ENCODE data around the gene GLA. TPM values are rescaled to one million over a fixed set of nuclear protein-coding genes. Genes with fewer than 3 reads are reported as not detected.

Gene GLA
- total and polyA plus RNA-seq, 9 of the 15 experiments (the other 6 are each of a cell fraction or from before 2014, with no cell fraction given): 41.7 to 146 (median 73.8) TPM

DNA sequence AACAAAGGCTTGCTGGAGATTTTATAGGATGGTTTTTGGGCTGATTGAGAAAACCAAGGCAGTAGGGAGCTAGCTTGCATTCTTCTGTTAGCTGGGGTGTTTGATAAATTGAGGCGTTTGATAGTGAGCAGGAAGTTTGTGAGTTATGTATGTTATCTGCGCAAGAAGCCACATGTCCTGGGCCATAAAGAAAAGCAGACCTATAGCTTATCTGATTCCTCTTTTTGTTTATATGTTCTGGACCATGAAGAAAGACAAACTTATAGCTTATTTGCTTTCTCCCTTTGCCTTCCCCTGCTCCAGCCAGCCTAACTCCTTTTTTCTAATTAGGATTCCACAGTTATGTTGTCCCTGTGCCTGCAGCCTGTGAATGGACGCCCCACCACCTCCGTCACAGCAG is 9.5 kb upstream of the GLA start:
- WGBS (ENCODE audit: insufficient coverage, low coverage, missing lambda C conversion rate): 3% methylated on average over 4 of the region's 4 CpGs
- peaks cover 8 to 17% of the 10 kb centered on the region in 2 experiments; a peak in 4 of 5 replicates for H3K4me1 ChIP-seq (replicated peaks in 1 of 2; ENCODE audit: control insufficient read depth in 2 of 2, insufficient read depth in 2 of 2, low read length in 2 of 2)
- ATAC-seq: peak; percentile 38; the same call in 2 of the 3 replicates
- no peaks in the 10 kb centered on the region; a peak in 1 of 5 replicates for H3K27me3 ChIP-seq (ENCODE audit: control insufficient read depth in 2 of 2, insufficient read depth in 2 of 2, low read length in 2 of 2)
- peaks cover 15% of the 10 kb centered on the region; the same call in 1 of the 3 replicates for H3K36me3 ChIP-seq (ENCODE audit: control insufficient read depth, insufficient read depth, low read length)
- H3K4me3 ChIP-seq: no peak overlapping the region
- intact Hi-C loops (cut with micrococcal nuclease) (loop anchor here (5.0 kb wide), 2 partner anchors 45 to 180 kb away; no protein-coding TSS in a partner anchor), in situ Hi-C loops (cut with MboI) (no loop called here)
- POLR2A ChIA-PET: interaction anchor here (0.6 to 1.1 kb wide), 5 partner anchors 10 to 1556 kb away, joined by 3 to 4 read pairs (median 3); partner anchors contain the start of genes RPL36A and TIMM8A
- no peak overlapping the region; a peak in 1 of 4 replicates for H3K9ac ChIP-seq (ENCODE audit: insufficient read depth in 1 of 2, low read depth in 2 of 2, low read length in 2 of 2)
- CTCF ChIA-PET (ENCODE audit: low intra/inter-chr PET ratio): no interaction called here
- FAIRE-seq: no peak
- no peak overlapping the region for H3K27ac ChIP-seq (ENCODE audit: extremely low read depth, low read depth, low read length)
- no peaks in the 10 kb centered on the region for H3K9me3 ChIP-seq (replicated peaks; ENCODE audit: control insufficient read depth, insufficient read depth, low read depth, low read length)
- peak in 1 of 4 experiments; percentile 12 for DNase-seq (ENCODE audit: extremely low read depth in 1 of 4, low spot score in 3 of 4)
- no peaks in the 10 kb centered on the region; the same call in 1 of the 2 replicates for H4K20me1 ChIP-seq (replicated peaks; ENCODE audit: control insufficient read depth, insufficient read depth, low read length)
- no TSS peak for BruUV-seq (replicated peaks)
- H3K9me1 ChIP-seq (ENCODE audit: control insufficient read depth, insufficient read depth, low read length): no peaks in the 10 kb centered on the region
- H3K4me2 ChIP-seq (ENCODE audit: insufficient read depth, low read length): peak overlapping the region; percentile 32
- peak overlapping the region; percentile 65 for H2AFZ ChIP-seq (ENCODE audit: low read depth, low read length)
- no peaks in the 10 kb centered on the region; the same call in 2 of the 3 replicates for H3K79me2 ChIP-seq (ENCODE audit: control insufficient read depth, insufficient read depth, low read length)
- TF ChIP-seq ZEB2 (IDR thresholded peaks at IDR 0.05) (no peak), ZSCAN32 (CRISPR knock-in tag; IDR thresholded peaks at IDR 0.05) (no peak), NCOA6 (IDR thresholded peaks at IDR 0.05) (no peak), NRF1 (conservative IDR thresholded peaks at IDR 0.05 in 1 of 2, IDR thresholded peaks at IDR 0.05 in 1 of 2) (peak; percentile 49 to 51; a peak in 3 of 4 replicates), ZNF124 (CRISPR knock-in tag; IDR thresholded peaks at IDR 0.05) (no peak), ETS2 (tag; IDR thresholded peaks at IDR 0.05; ENCODE audit: borderline replicate concordance, poor library complexity, severe bottlenecking) (no peak), MEIS2 (IDR thresholded peaks at IDR 0.05; ENCODE audit: partially characterized antibody) (peak; percentile 27), ZC3H4 (CRISPR knock-in tag; IDR thresholded peaks at IDR 0.05; ENCODE audit: borderline replicate concordance) (no peak), ZNF140 (CRISPR knock-in tag; IDR thresholded peaks at IDR 0.05) (no peak), CBFA2T3 (IDR thresholded peaks at IDR 0.05) (peak; percentile 31; the same call in 1 of the 2 replicates), ZNF184 (CRISPR knock-in tag; IDR thresholded peaks at IDR 0.05) (no peak)
- TF ChIP-seq, protein P1, sequence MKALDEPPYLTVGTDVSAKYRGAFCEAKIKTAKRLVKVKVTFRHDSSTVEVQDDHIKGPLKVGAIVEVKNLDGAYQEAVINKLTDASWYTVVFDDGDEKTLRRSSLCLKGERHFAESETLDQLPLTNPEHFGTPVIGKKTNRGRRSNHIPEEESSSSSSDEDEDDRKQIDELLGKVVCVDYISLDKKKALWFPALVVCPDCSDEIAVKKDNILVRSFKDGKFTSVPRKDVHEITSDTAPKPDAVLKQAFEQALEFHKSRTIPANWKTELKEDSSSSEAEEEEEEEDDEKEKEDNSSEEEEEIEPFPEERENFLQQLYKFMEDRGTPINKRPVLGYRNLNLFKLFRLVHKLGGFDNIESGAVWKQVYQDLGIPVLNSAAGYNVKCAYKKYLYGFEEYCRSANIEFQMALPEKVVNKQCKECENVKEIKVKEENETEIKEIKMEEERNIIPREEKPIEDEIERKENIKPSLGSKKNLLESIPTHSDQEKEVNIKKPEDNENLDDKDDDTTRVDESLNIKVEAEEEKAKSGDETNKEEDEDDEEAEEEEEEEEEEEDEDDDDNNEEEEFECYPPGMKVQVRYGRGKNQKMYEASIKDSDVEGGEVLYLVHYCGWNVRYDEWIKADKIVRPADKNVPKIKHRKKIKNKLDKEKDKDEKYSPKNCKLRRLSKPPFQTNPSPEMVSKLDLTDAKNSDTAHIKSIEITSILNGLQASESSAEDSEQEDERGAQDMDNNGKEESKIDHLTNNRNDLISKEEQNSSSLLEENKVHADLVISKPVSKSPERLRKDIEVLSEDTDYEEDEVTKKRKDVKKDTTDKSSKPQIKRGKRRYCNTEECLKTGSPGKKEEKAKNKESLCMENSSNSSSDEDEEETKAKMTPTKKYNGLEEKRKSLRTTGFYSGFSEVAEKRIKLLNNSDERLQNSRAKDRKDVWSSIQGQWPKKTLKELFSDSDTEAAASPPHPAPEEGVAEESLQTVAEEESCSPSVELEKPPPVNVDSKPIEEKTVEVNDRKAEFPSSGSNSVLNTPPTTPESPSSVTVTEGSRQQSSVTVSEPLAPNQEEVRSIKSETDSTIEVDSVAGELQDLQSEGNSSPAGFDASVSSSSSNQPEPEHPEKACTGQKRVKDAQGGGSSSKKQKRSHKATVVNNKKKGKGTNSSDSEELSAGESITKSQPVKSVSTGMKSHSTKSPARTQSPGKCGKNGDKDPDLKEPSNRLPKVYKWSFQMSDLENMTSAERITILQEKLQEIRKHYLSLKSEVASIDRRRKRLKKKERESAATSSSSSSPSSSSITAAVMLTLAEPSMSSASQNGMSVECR (CRISPR knock-in tag; IDR thresholded peaks at IDR 0.05): no peak
- TF ChIP-seq, protein P2, sequence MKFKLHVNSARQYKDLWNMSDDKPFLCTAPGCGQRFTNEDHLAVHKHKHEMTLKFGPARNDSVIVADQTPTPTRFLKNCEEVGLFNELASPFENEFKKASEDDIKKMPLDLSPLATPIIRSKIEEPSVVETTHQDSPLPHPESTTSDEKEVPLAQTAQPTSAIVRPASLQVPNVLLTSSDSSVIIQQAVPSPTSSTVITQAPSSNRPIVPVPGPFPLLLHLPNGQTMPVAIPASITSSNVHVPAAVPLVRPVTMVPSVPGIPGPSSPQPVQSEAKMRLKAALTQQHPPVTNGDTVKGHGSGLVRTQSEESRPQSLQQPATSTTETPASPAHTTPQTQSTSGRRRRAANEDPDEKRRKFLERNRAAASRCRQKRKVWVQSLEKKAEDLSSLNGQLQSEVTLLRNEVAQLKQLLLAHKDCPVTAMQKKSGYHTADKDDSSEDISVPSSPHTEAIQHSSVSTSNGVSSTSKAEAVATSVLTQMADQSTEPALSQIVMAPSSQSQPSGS (CRISPR knock-in tag; IDR thresholded peaks at IDR 0.05): no peak
- TF ChIP-seq, protein P3, sequence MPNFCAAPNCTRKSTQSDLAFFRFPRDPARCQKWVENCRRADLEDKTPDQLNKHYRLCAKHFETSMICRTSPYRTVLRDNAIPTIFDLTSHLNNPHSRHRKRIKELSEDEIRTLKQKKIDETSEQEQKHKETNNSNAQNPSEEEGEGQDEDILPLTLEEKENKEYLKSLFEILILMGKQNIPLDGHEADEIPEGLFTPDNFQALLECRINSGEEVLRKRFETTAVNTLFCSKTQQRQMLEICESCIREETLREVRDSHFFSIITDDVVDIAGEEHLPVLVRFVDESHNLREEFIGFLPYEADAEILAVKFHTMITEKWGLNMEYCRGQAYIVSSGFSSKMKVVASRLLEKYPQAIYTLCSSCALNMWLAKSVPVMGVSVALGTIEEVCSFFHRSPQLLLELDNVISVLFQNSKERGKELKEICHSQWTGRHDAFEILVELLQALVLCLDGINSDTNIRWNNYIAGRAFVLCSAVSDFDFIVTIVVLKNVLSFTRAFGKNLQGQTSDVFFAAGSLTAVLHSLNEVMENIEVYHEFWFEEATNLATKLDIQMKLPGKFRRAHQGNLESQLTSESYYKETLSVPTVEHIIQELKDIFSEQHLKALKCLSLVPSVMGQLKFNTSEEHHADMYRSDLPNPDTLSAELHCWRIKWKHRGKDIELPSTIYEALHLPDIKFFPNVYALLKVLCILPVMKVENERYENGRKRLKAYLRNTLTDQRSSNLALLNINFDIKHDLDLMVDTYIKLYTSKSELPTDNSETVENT (CRISPR knock-in tag; IDR thresholded peaks at IDR 0.05): no peak

All from K562 (cell line).